HL-60 (cell line): ENCODE measurements around the gene KLHL3.

ENCODE experiments used
- CTCF ChIP-seq: IDR thresholded peaks from one replicate; pipeline ENCODE4 v1.5.1; 2011; ENCODE audit warnings: low read length, control low read depth, inconsistent platforms; ENCODE audit not compliant: insufficient read depth
- POLR2AphosphoS5 ChIP-seq: IDR thresholded peaks from 2 replicates; pipeline ENCODE4 v1.6.1; 2012; ENCODE audit warnings: low read depth

- no peak for TF ChIP-seq POLR2AphosphoS5
- TF ChIP-seq CTCF: no peak
Measured at GRCh38 chr5:137647401-137647800, 88.5 kb downstream of the KLHL3 start.
